Uterus (tissue), 4 donors: ENCODE data around the gene ZNF789. TPM values are rescaled to one million over a fixed set of nuclear protein-coding genes. Genes with fewer than 3 reads are reported as not detected.

Source experiments
- DNase-seq, 2 donors: peaks; one replicate each; pipeline ENCODE4 v3.0.0-alpha.2; 2019 to 2020
- H3K27ac ChIP-seq, 2 donors: fragments of 200-600 bp; sonication (generic); 1 replicate in 1 of 2; 2 replicates in 1 of 2; pipeline ENCODE4 v1.5.1; 2016 to 2018
- H3K27me3 ChIP-seq, 2 donors: fragments of 200-600 bp; sonication (generic); one replicate each; pipeline ENCODE4 v1.5.1; 2018 to 2019; ENCODE audit warnings: control low read depth in 1 of 2
- H3K36me3 ChIP-seq, 2 donors: fragments of 200-600 bp; sonication (generic); one replicate each; pipeline ENCODE4 v1.5.1; 2019; ENCODE audit warnings: control low read depth in 1 of 2
- H3K4me1 ChIP-seq, 2 donors: fragments of 200-600 bp; sonication (generic); one replicate each; pipeline ENCODE4 v1.5.1; 2018 to 2019; ENCODE audit warnings: control low read depth in 1 of 2
- H3K4me3 ChIP-seq, 2 donors: fragments of 200-600 bp; sonication (generic); 1 replicate in 1 of 2; 2 replicates in 1 of 2; pipeline ENCODE4 v1.5.1; 2018 to 2019; ENCODE audit warnings: mild to moderate bottlenecking in 1 of 2
- H3K9me3 ChIP-seq, 2 donors: fragments of 200-600 bp; sonication (generic); one replicate each; pipeline ENCODE4 v1.5.1; 2019; ENCODE audit warnings: control low read depth in 1 of 2
- CTCF ChIP-seq, 4 experiments: fragments of 200-600 bp in 2 of 4; fragments of 450-650 bp in 2 of 4; sonication (generic) in 2 of 4; IDR thresholded peaks; one replicate each; pipeline ENCODE4 v1.5.1; 2016 to 2019; ENCODE audit warnings: antibody characterized with exemption in 4 of 4, mild to moderate bottlenecking in 2 of 4, moderate library complexity in 1 of 4
- POLR2A ChIP-seq, 2 donors: fragments of 450-650 bp; IDR thresholded peaks; one replicate each; pipeline ENCODE4 v1.6.1; 2016; ENCODE audit warnings: antibody characterized with exemption in 2 of 2, mild to moderate bottlenecking in 1 of 2, moderate library complexity in 1 of 2
- intact Hi-C: fragments of 100-400 bp; cut with DNase I; formaldehyde crosslinking; loops from one replicate; pipeline ENCODE4 v1.15.1; 2023; ENCODE audit warnings: low total_unique reads
- total RNA-seq, 4 donors: library from RNA; depleted of rRNA in 3 of 4; stranded (reverse); fragments of >200 nt in 3 of 4; gene quantifications; one replicate each; pipeline versions ENCODE4 v1.1.0 to v1.2.4, GENCODE V29; 2014 to 2023
- donor health status: DM: yes; HTN: yes; CAD: no.

ZNF789 gene
- total RNA-seq, 4 donors from 2014 or later, result 1.5 to 24.5 (median 16.8) TPM

- no peaks in the 10 kb centered on the region for H3K9me3 ChIP-seq
- no peaks in the 10 kb centered on the region for H3K36me3 ChIP-seq
- TF ChIP-seq POLR2A (IDR thresholded peaks at IDR 0.05), result no peak
- TF ChIP-seq CTCF (IDR thresholded peaks at IDR 0.05), result no peak
- peaks cover 0 to 4% of the 10 kb centered on the region in 2 donors for H3K4me1 ChIP-seq
- no peak overlapping the region for H3K4me3 ChIP-seq
- no peak for DNase-seq
- H3K27me3 ChIP-seq, result no peaks in the 10 kb centered on the region
- H3K27ac ChIP-seq, result no peak overlapping the region
- intact Hi-C loops, result no loop called here
Measured at GRCh38 chr7:99459087-99459486, 13.6 kb upstream of the ZNF789 start.

- Histone ChIP-seq H3K4me3 (no peak overlapping the region), H3K9me3 (no peaks in the 10 kb centered on the region), H3K4me1 (peaks cover 0 to 4% of the 10 kb centered on the region in 2 donors), H3K27me3 (no peaks in the 10 kb centered on the region), H3K27ac (no peak overlapping the region), H3K36me3 (no peaks in the 10 kb centered on the region)
- intact Hi-C loops, result no loop called here
- no peak for DNase-seq
- no peak for TF ChIP-seq POLR2A (IDR thresholded peaks at IDR 0.05)
- TF ChIP-seq CTCF (IDR thresholded peaks at IDR 0.05), result no peak
Measured at GRCh38 chr7:99460651-99461050, 12.0 kb upstream of the ZNF789 start.

- H3K36me3 ChIP-seq, result no peaks in the 10 kb centered on the region
- H3K4me3 ChIP-seq, result no peak overlapping the region
- no peak overlapping the region for H3K27ac ChIP-seq
- TF ChIP-seq POLR2A (IDR thresholded peaks at IDR 0.05) (no peak), CTCF (IDR thresholded peaks at IDR 0.05) (no peak)
- H3K27me3 ChIP-seq, result no peaks in the 10 kb centered on the region
- H3K9me3 ChIP-seq, result no peaks in the 10 kb centered on the region
- DNase-seq, result no peak
- intact Hi-C loops, result no loop called here
- peaks cover 0 to 4% of the 10 kb centered on the region in 2 donors for H3K4me1 ChIP-seq
Measured at GRCh38 chr7:99461221-99461620, 11.5 kb upstream of the ZNF789 start.

- no peaks in the 10 kb centered on the region for H3K9me3 ChIP-seq
- DNase-seq, result no peak
- peak overlapping the region; percentile 67 to 80 for H3K4me3 ChIP-seq
- intact Hi-C loops, result no loop called here
- no peak for TF ChIP-seq CTCF (IDR thresholded peaks at IDR 0.05)
- TF ChIP-seq POLR2A (IDR thresholded peaks at IDR 0.05), result no peak
- H3K36me3 ChIP-seq, result no peaks in the 10 kb centered on the region
- peaks cover 0 to 4% of the 10 kb centered on the region in 2 donors for H3K4me1 ChIP-seq
- peak overlapping the region; percentile 78 to 83 for H3K27ac ChIP-seq
- no peaks in the 10 kb centered on the region for H3K27me3 ChIP-seq
Measured at GRCh38 chr7:99465421-99465768, 7.3 kb upstream of the ZNF789 start.

- no peak for DNase-seq
Measured at GRCh38 chr7:99468336-99468918, 4.3 kb upstream of the ZNF789 start.

More at GRCh38 chr7:99468336-99468918, 4.3 kb upstream of the ZNF789 start:
- H3K27ac ChIP-seq, result no peak overlapping the region
- TF ChIP-seq CTCF (IDR thresholded peaks at IDR 0.05) (no peak), POLR2A (IDR thresholded peaks at IDR 0.05) (no peak)
- H3K9me3 ChIP-seq, result no peaks in the 10 kb centered on the region
- H3K27me3 ChIP-seq, result no peaks in the 10 kb centered on the region
- no peak overlapping the region for H3K4me3 ChIP-seq
- no peaks in the 10 kb centered on the region for H3K36me3 ChIP-seq
- intact Hi-C loops, result no loop called here
- peaks cover 0 to 8% of the 10 kb centered on the region in 2 donors for H3K4me1 ChIP-seq
